Activated T-cell treated with anti-CD3 and anti-CD28 coated beads, Interleukin-2, amount 50 U/mL, for 72 hours (primary cell): Measurements from ENCODE around the gene CLNK. TPM values are rescaled to one million over a fixed set of nuclear protein-coding genes. Genes with fewer than 3 reads are reported as not detected.

ENCODE experiments used
- ATAC-seq, 2 donors: fragments of 150-1000 bp; cut with Tn5 transposase; replicated peaks in 1 of 2; 2 replicates each; pipeline ENCODE4 v1.10.0; 2021; ENCODE audit warnings: moderate library complexity in 2 of 2, mild to moderate bottlenecking in 1 of 2
- DNase-seq, 2 donors: peaks; one replicate each; pipeline ENCODE4 v3.0.0; 2021 to 2022; ENCODE audit warnings: mixed read lengths in 1 of 2
- H3K27ac Mint-ChIP-seq: one replicate; pipeline ENCODE4 v1.8.0; 2022; ENCODE audit warnings: mild to moderate bottlenecking, moderate library complexity, mixed read lengths
- H3K27me3 Mint-ChIP-seq: one replicate; pipeline ENCODE4 v1.8.0; 2022; ENCODE audit warnings: low read depth, mixed read lengths
- H3K36me3 Mint-ChIP-seq, 2 donors: one replicate each; pipeline ENCODE4 v1.8.0; 2022; ENCODE audit warnings: mixed read lengths in 2 of 2, mild to moderate bottlenecking in 1 of 2; ENCODE audit not compliant: insufficient read depth in 2 of 2
- H3K4me1 Mint-ChIP-seq: one replicate; pipeline ENCODE4 v1.8.0; 2022; ENCODE audit warnings: low read depth, mixed read lengths
- H3K4me3 Mint-ChIP-seq, 2 donors: one replicate each; pipeline ENCODE4 v1.8.0; 2022; ENCODE audit warnings: mild to moderate bottlenecking in 2 of 2, mixed read lengths in 2 of 2, moderate library complexity in 2 of 2
- H3K9me3 Mint-ChIP-seq, 2 donors: one replicate each; pipeline ENCODE4 v1.8.0; 2022; ENCODE audit warnings: mixed read lengths in 2 of 2
- total RNA-seq, 2 donors: library from RNA; stranded (reverse); gene quantifications; one replicate each; pipeline ENCODE4 v1.2.3, GENCODE V29; 2022

Gene CLNK
- total RNA-seq, 2 donors from 2014 or later, result 0.05 to 0.55 TPM

DNA sequence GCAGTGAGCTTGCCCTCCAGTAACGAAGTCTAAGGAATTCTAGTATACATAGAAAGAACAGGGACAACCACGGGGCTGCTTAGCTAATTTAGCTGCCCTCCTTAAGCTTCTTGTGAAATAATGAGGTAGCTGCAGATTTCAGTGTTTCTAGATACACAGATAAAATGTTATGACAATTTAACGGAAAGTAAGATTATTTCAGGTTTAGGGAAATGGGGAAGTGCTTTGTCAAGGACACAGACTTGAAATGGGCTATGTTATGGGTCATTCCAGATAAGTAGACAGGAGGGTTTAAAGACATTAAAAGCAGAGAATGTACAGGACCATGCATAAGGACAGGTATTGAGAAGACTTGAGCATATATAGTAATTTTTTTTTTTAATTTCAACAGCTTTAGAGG, 193.2 kb downstream of the CLNK start:
- Mint-ChIP-seq H3K27me3 (peaks cover 7% of the 10 kb centered on the region), H3K36me3 (no peaks in the 10 kb centered on the region), H3K4me3 (no peak overlapping the region), H3K9me3 (no peaks in the 10 kb centered on the region), H3K27ac (no peak overlapping the region), H3K4me1 (no peaks in the 10 kb centered on the region)
- no peak for DNase-seq
- ATAC-seq, result no peak

DNA sequence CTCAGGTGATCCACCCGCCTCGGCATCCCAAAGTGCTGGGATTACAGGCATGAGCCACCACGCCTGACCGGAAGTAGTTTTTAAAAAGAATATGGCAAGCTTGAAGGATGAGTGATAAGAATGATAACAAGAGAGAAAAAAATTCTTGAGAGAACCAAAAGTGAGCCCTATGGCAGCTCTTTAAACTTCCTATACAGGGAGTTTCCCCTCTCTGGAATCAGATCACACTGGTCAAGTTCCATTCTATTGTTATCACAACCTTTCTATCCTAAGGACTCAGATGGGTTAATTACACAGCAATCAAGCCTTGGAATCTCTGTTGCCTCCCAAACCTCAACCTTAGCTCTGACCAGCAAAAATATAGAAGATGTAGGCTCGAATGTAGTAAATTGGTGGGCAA, 193.6 kb downstream of the CLNK start:
- ATAC-seq (no peak), DNase-seq (no peak)
- Mint-ChIP-seq H3K36me3 (no peaks in the 10 kb centered on the region), H3K27me3 (peaks cover 7% of the 10 kb centered on the region), H3K4me3 (no peak overlapping the region), H3K27ac (no peak overlapping the region), H3K9me3 (no peaks in the 10 kb centered on the region), H3K4me1 (no peaks in the 10 kb centered on the region)

DNA sequence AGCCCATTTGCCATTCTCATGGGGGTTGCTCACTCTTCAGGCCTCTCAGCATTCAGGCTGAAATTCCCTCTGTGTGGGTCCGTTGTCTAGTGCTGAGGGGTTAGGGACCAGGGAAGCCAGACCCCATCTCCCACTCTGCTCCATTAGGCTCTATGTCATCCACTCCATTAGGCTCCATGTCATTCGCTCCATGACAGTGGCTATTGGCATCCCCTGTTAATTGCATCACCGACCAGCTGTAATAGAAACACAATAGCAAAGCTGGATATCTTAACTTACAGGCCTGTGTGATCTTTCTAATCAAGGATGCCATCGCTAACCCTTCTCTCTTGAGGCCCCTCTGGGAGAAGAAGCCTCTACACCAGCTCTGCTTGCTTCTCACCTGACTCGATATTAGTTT, 201.7 kb downstream of the CLNK start:
- DNase-seq, result no peak
- H3K9me3 Mint-ChIP-seq, result no peaks in the 10 kb centered on the region
- H3K27ac Mint-ChIP-seq, result no peak overlapping the region
- no peaks in the 10 kb centered on the region for H3K4me1 Mint-ChIP-seq
- H3K36me3 Mint-ChIP-seq, result no peaks in the 10 kb centered on the region
- ATAC-seq, result no peak
- no peak overlapping the region for H3K4me3 Mint-ChIP-seq
- no peaks in the 10 kb centered on the region for H3K27me3 Mint-ChIP-seq

DNA sequence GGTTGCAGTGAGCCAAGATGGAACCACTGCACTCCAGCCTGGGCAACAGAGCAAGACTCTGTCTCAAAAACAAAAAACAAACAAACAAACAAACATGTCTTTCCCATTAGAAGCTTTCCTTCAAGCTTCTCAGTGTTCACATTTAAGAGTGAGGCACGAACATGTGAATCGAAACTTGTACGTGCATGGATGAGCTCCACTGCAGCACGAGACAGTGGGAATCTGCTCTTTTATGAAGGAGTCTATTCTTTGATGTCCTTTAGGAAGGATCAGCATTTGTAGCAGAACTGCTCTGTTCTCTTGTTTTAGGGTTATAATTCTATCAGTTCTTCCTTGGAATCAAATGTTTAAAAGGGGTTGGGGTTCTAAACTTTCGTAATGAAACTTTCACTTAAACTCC, 204.0 kb downstream of the CLNK start:
- no peaks in the 10 kb centered on the region for H3K27me3 Mint-ChIP-seq
- no peak overlapping the region for H3K4me3 Mint-ChIP-seq
- no peak overlapping the region for H3K27ac Mint-ChIP-seq
- ATAC-seq (no peak), DNase-seq (no peak)
- no peaks in the 10 kb centered on the region for H3K36me3 Mint-ChIP-seq
- H3K4me1 Mint-ChIP-seq, result no peaks in the 10 kb centered on the region
- H3K9me3 Mint-ChIP-seq, result no peaks in the 10 kb centered on the region

DNA sequence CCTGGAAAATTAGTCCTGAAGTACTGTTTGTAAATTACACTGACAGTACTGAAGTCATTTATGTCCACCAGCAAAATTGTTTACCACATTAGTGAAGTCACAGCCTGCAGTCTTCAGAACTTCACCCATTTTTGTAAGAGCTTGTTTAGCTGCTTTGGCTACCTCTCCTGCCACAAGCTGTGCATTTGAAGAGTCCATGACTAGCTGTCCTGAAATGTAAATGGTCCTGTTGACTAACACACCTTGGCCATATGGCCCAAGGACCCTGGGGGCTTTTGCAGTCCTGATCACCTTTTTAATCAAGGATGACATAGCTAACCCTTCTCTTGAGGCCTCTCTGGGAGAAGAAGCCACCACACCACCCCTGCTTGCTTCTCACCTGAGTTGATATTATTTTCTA, 205.9 kb downstream of the CLNK start:
- Mint-ChIP-seq H3K27ac (no peak overlapping the region), H3K4me1 (no peaks in the 10 kb centered on the region), H3K36me3 (no peaks in the 10 kb centered on the region), H3K27me3 (no peaks in the 10 kb centered on the region), H3K9me3 (no peaks in the 10 kb centered on the region), H3K4me3 (no peak overlapping the region)
- no peak for ATAC-seq
- no peak for DNase-seq

DNA sequence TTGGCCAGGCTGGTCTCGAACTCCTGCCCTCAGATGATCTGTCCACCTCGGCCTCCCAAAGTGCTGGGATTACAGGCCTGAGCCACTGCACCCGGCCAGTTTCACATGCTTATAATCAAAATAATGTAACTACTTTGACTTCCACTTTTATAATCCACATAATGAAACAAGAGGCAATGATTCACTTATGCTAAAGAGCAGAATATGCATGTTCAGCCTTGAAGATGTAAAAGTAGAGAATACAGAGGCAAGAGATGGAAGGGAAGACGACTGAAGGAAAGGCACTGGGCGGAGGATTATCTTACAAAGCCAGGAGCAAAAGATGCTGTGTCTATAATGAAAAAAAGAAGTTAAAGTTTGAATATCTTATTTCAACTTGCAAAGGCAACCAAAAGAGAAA, 214.1 kb downstream of the CLNK start:
- Mint-ChIP-seq H3K27ac (no peak overlapping the region), H3K4me3 (no peak overlapping the region), H3K27me3 (no peaks in the 10 kb centered on the region), H3K4me1 (no peaks in the 10 kb centered on the region), H3K36me3 (no peaks in the 10 kb centered on the region), H3K9me3 (no peaks in the 10 kb centered on the region)
- ATAC-seq (no peak), DNase-seq (no peak)

DNA sequence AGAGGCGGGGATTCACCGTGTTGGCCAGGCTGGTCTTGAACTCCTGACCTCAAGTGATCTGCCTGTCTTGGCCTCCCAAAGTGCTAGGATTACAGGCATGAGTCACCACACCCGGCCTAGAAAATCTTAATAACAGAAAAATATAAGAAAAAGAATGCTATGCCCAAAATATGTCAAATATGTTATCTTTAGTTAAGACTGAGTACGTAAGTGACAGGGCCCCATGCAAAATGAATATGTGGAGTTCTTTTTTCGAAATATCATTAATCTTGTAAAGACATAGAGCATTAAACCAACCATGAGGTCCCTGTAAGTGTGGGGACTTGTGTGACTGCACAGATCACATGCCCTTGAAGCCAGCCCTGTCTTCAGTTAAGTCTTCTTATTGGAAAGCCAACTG, 218.4 kb downstream of the CLNK start:
- no peaks in the 10 kb centered on the region for H3K9me3 Mint-ChIP-seq
- H3K4me1 Mint-ChIP-seq, result peaks cover 5% of the 10 kb centered on the region
- ATAC-seq, result no peak
- peaks cover 38% of the 10 kb centered on the region for H3K27me3 Mint-ChIP-seq
- H3K36me3 Mint-ChIP-seq, result peaks cover 2% of the 10 kb centered on the region in 2 donors
- no peak for DNase-seq
- H3K4me3 Mint-ChIP-seq, result no peak overlapping the region
- no peak overlapping the region for H3K27ac Mint-ChIP-seq

DNA sequence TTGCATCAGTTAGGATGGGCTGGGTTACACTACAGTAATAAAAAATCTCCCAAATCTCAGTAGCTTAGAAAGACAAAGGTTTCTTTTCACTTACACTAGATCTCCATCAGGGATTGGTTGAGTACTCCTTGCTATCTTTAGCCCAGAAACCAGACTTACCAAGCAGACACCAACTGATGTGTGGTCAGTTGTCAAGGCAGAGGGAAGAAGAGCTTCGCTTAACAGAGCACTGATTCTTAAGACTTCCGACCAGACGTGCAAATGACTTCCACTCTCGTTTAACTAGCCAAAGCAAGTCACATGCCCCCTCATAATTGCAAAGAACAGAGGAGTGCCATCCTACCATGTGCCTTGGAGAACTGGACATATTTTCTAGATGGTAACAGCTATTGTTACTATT, 221.7 kb downstream of the CLNK start:
- Mint-ChIP-seq H3K4me1 (peaks cover 28% of the 10 kb centered on the region), H3K36me3 (peaks cover 5% of the 10 kb centered on the region in 2 donors), H3K27ac (no peak overlapping the region), H3K9me3 (peaks cover 0 to 4% of the 10 kb centered on the region in 2 donors), H3K4me3 (no peak overlapping the region), H3K27me3 (peaks cover 48% of the 10 kb centered on the region)
- no peak for ATAC-seq
- no peak for DNase-seq

DNA sequence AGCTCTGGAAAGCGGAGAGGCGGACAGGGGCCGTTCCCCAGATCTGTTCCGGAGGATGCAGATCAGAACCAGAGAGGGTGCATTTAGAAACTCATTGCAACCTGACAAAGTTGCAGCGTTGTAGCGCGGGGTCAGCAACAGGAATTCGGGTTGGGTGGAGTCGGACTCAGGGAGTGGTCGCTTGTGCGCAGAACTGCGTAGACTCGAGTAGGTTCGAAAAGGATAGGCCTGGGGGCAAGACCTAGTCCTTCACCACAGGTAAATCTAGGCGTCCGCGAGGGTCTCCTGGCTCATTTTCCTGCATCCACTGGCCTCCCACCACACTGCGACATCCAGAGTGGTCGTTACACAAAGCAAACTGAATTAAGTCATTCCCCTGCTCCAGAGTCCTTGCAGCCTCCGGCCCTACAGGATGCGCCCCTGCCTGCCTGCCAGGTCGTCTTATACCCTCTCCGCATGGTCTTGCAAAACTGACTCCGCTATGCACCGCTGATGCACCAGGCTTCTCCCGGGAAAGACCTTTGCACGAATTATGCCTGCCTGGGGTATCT, 222.6 kb downstream of the CLNK start:
- H3K4me1 Mint-ChIP-seq, result peaks cover 33% of the 10 kb centered on the region
- DNase-seq, result no peak
- H3K27ac Mint-ChIP-seq, result no peak overlapping the region
- H3K4me3 Mint-ChIP-seq, result peak overlapping the region; percentile 84 to 86
- peaks cover 52% of the 10 kb centered on the region for H3K27me3 Mint-ChIP-seq
- peaks cover 0 to 4% of the 10 kb centered on the region in 2 donors for H3K9me3 Mint-ChIP-seq
- no peak for ATAC-seq
- H3K36me3 Mint-ChIP-seq, result peaks cover 5% of the 10 kb centered on the region in 2 donors

DNA sequence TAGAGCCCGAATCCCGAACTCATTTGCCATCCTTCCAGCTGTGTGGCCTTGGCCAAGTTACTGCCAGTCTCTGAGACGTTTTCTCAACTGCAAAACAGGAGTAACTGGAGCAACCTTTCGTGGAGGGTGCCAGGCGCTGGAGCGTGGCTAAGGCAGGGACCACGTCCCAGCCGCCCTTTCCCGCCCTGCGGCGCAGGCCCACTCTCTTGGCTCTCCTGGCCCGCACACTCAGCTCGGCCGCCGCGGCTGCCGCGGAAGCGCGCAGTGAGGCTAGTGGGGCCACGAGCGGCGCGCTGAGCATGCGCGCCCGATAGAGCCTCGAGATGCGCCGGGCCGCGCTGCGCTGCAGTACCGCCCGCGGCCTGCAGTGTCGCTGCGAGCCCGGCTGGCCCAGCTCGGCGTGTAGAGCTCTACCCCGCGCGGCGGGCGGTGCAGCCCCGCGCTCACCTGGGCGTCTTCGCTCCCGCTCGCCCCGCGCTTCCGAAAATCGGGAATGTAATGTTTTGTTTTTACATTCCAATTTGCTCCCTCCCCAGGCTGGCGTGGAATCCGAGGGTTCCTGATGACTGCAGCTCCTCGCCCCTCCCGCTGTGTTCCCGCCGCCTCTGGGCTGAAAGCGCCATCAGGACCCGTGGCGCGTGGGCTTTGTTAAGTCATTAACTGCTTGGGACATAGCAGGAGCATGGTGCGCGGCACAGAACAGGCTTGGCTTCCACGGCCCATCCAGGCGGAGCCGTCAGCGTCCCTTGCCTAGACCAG, 223.3 kb downstream of the CLNK start:
- DNase-seq (peak; percentile 78 to 85), ATAC-seq (peak; percentile 72 to 75)
- no peak overlapping the region for H3K27ac Mint-ChIP-seq
- peaks cover 37% of the 10 kb centered on the region for H3K4me1 Mint-ChIP-seq
- H3K27me3 Mint-ChIP-seq, result peaks cover 52% of the 10 kb centered on the region
- peaks cover 0 to 4% of the 10 kb centered on the region in 2 donors for H3K9me3 Mint-ChIP-seq
- H3K36me3 Mint-ChIP-seq, result peaks cover 6% of the 10 kb centered on the region in 2 donors
- peak overlapping the region; percentile 84 to 86 for H3K4me3 Mint-ChIP-seq

DNA sequence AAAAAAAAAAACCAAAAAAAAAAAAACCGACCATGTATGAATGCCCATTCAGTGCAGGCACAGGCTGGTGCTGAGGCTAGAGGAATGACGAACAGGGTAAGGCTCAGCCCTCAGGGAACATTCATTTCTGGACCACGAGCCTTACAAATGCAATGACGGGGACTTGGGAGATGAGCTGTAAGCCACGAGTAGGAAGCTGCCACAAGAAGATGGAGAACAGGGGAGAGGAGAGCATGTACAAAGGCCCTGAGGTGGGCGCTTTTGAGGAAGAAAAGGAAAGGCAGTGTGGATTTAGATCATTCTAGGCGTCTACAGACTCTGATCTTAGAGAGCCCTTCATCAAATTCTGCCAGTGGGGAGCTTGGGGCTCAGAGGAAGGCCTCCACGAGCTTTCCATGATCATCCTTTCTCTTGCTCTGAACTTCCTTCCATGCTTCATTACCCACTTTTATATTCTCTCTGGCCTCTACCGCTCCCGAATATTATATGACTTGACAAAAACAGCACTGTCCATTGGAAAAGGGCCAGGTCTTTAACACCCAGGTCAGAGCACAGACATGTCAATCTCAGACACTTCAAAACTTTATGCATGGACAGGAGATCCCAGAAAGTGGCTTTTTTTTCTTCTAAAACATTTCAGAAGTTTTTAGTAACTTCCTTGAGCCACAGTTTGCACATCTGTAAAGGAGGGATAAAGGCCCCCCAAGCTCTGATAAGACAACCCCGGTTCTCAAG, 224.1 kb downstream of the CLNK start:
- Mint-ChIP-seq H3K27me3 (peaks cover 52% of the 10 kb centered on the region), H3K4me1 (peaks cover 42% of the 10 kb centered on the region), H3K36me3 (peaks cover 7 to 8% of the 10 kb centered on the region in 2 donors), H3K4me3 (peak overlapping the region; percentile 84 to 86), H3K9me3 (peaks cover 0 to 4% of the 10 kb centered on the region in 2 donors), H3K27ac (peak overlapping the region; percentile 21)
- peak; percentile 72 to 78 for DNase-seq
- ATAC-seq, result peak; percentile 58 to 61

DNA sequence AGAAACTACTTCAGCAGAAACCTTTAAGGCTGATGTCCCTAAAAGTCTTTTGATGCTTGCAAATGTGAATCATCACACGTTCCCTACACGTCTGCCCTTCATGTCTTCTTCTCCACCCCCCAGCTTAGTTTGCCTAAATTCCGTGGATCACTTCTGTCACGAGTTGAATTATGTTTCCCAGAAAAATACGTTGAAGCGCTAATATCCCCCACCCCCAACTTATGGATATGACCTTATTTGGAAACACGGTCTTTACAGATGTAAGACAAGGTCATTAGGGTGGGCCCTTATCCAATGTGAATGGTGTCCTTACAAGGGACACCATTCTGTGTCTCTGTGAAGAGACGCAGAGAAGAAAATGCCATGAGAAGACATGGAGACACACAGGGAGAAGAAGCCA, 225.3 kb downstream of the CLNK start:
- peaks cover 0 to 4% of the 10 kb centered on the region in 2 donors for H3K9me3 Mint-ChIP-seq
- H3K36me3 Mint-ChIP-seq, result peaks cover 12 to 15% of the 10 kb centered on the region in 2 donors
- peaks cover 46% of the 10 kb centered on the region for H3K4me1 Mint-ChIP-seq
- no peak overlapping the region for H3K4me3 Mint-ChIP-seq
- DNase-seq (no peak), ATAC-seq (no peak)
- peaks cover 42% of the 10 kb centered on the region for H3K27me3 Mint-ChIP-seq
- no peak overlapping the region for H3K27ac Mint-ChIP-seq

DNA sequence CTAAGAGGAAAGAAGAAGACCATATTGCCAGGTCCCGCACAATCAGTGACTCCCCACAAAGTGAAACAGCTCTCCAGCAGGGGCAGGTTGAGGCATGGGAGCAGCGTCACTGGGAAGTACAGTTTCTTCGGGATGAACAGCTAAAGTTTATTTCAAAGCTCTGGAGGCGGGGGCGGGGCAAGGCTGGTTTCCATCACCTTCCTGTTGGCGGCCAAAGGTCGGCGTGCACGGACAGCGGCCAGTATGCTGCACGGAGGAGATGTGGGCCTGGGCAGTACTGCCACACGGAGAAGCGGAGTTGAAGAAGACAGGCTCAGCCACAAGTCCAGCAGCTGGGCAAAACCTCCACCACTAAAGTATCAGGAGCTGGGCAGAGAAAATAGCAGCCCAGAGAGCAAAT, 226.4 kb downstream of the CLNK start:
- peaks cover 18 to 19% of the 10 kb centered on the region in 2 donors for H3K36me3 Mint-ChIP-seq
- H3K27me3 Mint-ChIP-seq, result peaks cover 31% of the 10 kb centered on the region
- H3K4me1 Mint-ChIP-seq, result peaks cover 46% of the 10 kb centered on the region
- no peak overlapping the region for H3K4me3 Mint-ChIP-seq
- H3K9me3 Mint-ChIP-seq, result peaks cover 0 to 4% of the 10 kb centered on the region in 2 donors
- DNase-seq (no peak), ATAC-seq (no peak)
- H3K27ac Mint-ChIP-seq, result no peak overlapping the region
